Sigmoid colon (tissue), 7 donors: ENCODE data around the gene NDST1. TPM values are rescaled to one million over a fixed set of nuclear protein-coding genes. Genes with fewer than 3 reads are reported as not detected.

Source experiments
- DNase-seq: peaks from one replicate; pipeline ENCODE4 v3.0.0-alpha.2; 2019
- H3K27ac ChIP-seq, 4 donors: fragments of 200-600 bp; sonication (generic); one replicate each; pipeline ENCODE4 v1.5.1; 2016 to 2019; ENCODE audit warnings: mild to moderate bottlenecking in 1 of 4
- H3K27me3 ChIP-seq, 3 donors: fragments of 200-600 bp; sonication (generic); one replicate each; pipeline ENCODE4 v1.5.1; 2019; ENCODE audit warnings: mild to moderate bottlenecking in 1 of 3
- H3K36me3 ChIP-seq, 4 donors: fragments of 200-600 bp; sonication (generic); one replicate each; pipeline ENCODE4 v1.5.1; 2016 to 2019
- H3K4me1 ChIP-seq, 4 donors: fragments of 200-600 bp; sonication (generic); one replicate each; pipeline ENCODE4 v1.5.1; 2017 to 2019
- H3K4me3 ChIP-seq, 4 donors: fragments of 200-600 bp; sonication (generic); one replicate each; pipeline ENCODE4 v1.5.1; 2017 to 2019; ENCODE audit warnings: mild to moderate bottlenecking in 2 of 4, moderate library complexity in 1 of 4
- H3K9me3 ChIP-seq, 4 donors: fragments of 200-600 bp in 3 of 4; sonication (generic) in 3 of 4; one replicate each; pipeline versions ENCODE4 v1.5.1 to v1.6.1; 2013 to 2019
- CTCF ChIP-seq, 4 experiments: fragments of 450-650 bp in 3 of 4; fragments of 200-600 bp in 1 of 4; IDR thresholded peaks; one replicate each; pipeline ENCODE4 v1.5.1; 2016 to 2019; ENCODE audit warnings: antibody characterized with exemption in 4 of 4, mild to moderate bottlenecking in 3 of 4, moderate library complexity in 2 of 4
- EP300 ChIP-seq, 4 donors: sonication (generic); formaldehyde crosslinking; IDR thresholded peaks; one replicate each; pipeline ENCODE4 v1.6.1; 2017; ENCODE audit warnings: antibody characterized with exemption in 4 of 4
- POLR2A ChIP-seq, 2 donors: fragments of 450-650 bp; IDR thresholded peaks; one replicate each; pipeline ENCODE4 v1.6.1; 2016; ENCODE audit warnings: antibody characterized with exemption in 2 of 2, mild to moderate bottlenecking in 2 of 2, moderate library complexity in 2 of 2
- POLR2AphosphoS5 ChIP-seq, 4 donors: sonication (generic); formaldehyde crosslinking; IDR thresholded peaks; one replicate each; pipeline ENCODE4 v1.6.1; 2017; ENCODE audit warnings: antibody characterized with exemption in 4 of 4
- WGBS, 2 donors: extraction: QIAGEN DNeasy Blood & Tissue Kit; methylation state at CpG; one replicate each; pipeline ENCODE4 v1.1.7; 2013; 5-methylcytosine and 5-hydroxymethylcytosine counted together
- intact Hi-C: fragments of 100-400 bp; cut with DNase I; formaldehyde crosslinking; loops from one replicate; pipeline ENCODE4 v1.15.1; 2023
- polyA plus RNA-seq, 3 donors: library from polyadenylated mRNA; stranded (reverse); fragments of 200-250 nt; gene quantifications; one replicate each; pipeline ENCODE4 v1.2.3, GENCODE V29; 2013
- total RNA-seq, 4 donors: library from RNA; depleted of rRNA; stranded (reverse); fragments of >200 nt; gene quantifications; one replicate each; pipeline ENCODE4 v1.1.0, GENCODE V29; 2016
- donor health status: healthy with polysubstance abuse.
- donor health status: Bipolar disorder and iron deficiency.
- donor health status: healthy.

The NDST1 gene
- total and polyA plus RNA-seq, 7 donors = 5.4 to 74.8 (median 39.4) TPM

GRCh38 chr5:150503386-150503785, 4.5 kb upstream of the NDST1 start:
- no peak overlapping the region for H3K4me3 ChIP-seq
- 84 to 96% methylated on average over 4 of the region's 4 CpGs for WGBS, 2 donors
- H3K9me3 ChIP-seq = no peaks in the 10 kb centered on the region
- peaks cover 0 to 97% (median 95%) of the 10 kb centered on the region in 4 donors for H3K4me1 ChIP-seq
- peak overlapping the region; percentile 12 to 69 (median 54) for H3K27ac ChIP-seq
- no peaks in the 10 kb centered on the region for H3K36me3 ChIP-seq
- no peak for DNase-seq
- intact Hi-C loops = no loop called here
- H3K27me3 ChIP-seq = no peaks in the 10 kb centered on the region
- TF ChIP-seq POLR2A (IDR thresholded peaks at IDR 0.05) (no peak), POLR2AphosphoS5 (IDR thresholded peaks at IDR 0.05) (no peak), EP300 (IDR thresholded peaks at IDR 0.05) (no peak), CTCF (IDR thresholded peaks at IDR 0.05) (no peak)

GRCh38 chr5:150503977-150504620, 3.8 kb upstream of the NDST1 start:
- peaks cover 0 to 97% (median 95%) of the 10 kb centered on the region in 4 donors for H3K4me1 ChIP-seq
- H3K27me3 ChIP-seq = no peaks in the 10 kb centered on the region
- intact Hi-C loops = no loop called here
- peak; percentile 73 for DNase-seq
- H3K4me3 ChIP-seq = no peak overlapping the region
- H3K27ac ChIP-seq = peak overlapping the region; percentile 12 to 69 (median 54)
- 17 to 57% methylated on average over 9 of the region's 9 CpGs for WGBS, 2 donors
- no peaks in the 10 kb centered on the region for H3K9me3 ChIP-seq
- H3K36me3 ChIP-seq = no peaks in the 10 kb centered on the region
- TF ChIP-seq EP300 (IDR thresholded peaks at IDR 0.05) = no peak
- no peak for TF ChIP-seq POLR2A (IDR thresholded peaks at IDR 0.05)
- TF ChIP-seq CTCF (IDR thresholded peaks at IDR 0.05) = no peak
- TF ChIP-seq POLR2AphosphoS5 (IDR thresholded peaks at IDR 0.05) = no peak

- intact Hi-C loops = no loop called here
- peaks cover 0 to 97% (median 95%) of the 10 kb centered on the region in 4 donors for H3K4me1 ChIP-seq
- H3K4me3 ChIP-seq = no peak overlapping the region
- no peak for DNase-seq
- WGBS, 2 donors = 89 to 91% methylated on average over 8 of the region's 8 CpGs
- H3K9me3 ChIP-seq = no peaks in the 10 kb centered on the region
- TF ChIP-seq POLR2A (IDR thresholded peaks at IDR 0.05) = no peak
- TF ChIP-seq CTCF (IDR thresholded peaks at IDR 0.05) = no peak
- no peak for TF ChIP-seq EP300 (IDR thresholded peaks at IDR 0.05)
- TF ChIP-seq POLR2AphosphoS5 (IDR thresholded peaks at IDR 0.05) = no peak
- H3K27me3 ChIP-seq = no peaks in the 10 kb centered on the region
- H3K36me3 ChIP-seq = no peaks in the 10 kb centered on the region
- peak overlapping the region; percentile 12 to 69 (median 54) for H3K27ac ChIP-seq
These were observed 2.9 kb upstream of the NDST1 start for GRCh38 chr5:150505041-150505511.

GRCh38 chr5:150505816-150506215, 2.1 kb upstream of the NDST1 start:
- DNase-seq = no peak
- intact Hi-C loops = no loop called here
- no peaks in the 10 kb centered on the region for H3K9me3 ChIP-seq
- H3K36me3 ChIP-seq = no peaks in the 10 kb centered on the region
- no peak for TF ChIP-seq EP300 (IDR thresholded peaks at IDR 0.05)
- no peak for TF ChIP-seq POLR2AphosphoS5 (IDR thresholded peaks at IDR 0.05)
- TF ChIP-seq CTCF (IDR thresholded peaks at IDR 0.05) = no peak
- TF ChIP-seq POLR2A (IDR thresholded peaks at IDR 0.05) = no peak
- WGBS, 2 donors = 95 to 96% methylated on average over 8 of the region's 8 CpGs
- peaks cover 0 to 97% (median 96%) of the 10 kb centered on the region in 4 donors for H3K4me1 ChIP-seq
- no peaks in the 10 kb centered on the region for H3K27me3 ChIP-seq
- H3K4me3 ChIP-seq = no peak overlapping the region
- peak overlapping the region in 2 of 4 donors; percentile 25 to 69 for H3K27ac ChIP-seq
